DOHH2 (cell line): ENCODE results near the gene TCEAL9.

ENCODE experiments used
- EZH2phosphoT487 ChIP-seq: fragments of 200-600 bp; sonication (generic); IDR thresholded peaks from 2 replicates; pipeline ENCODE4 v1.6.1; 2017; ENCODE audit warnings: borderline replicate concordance, mild to moderate bottlenecking, antibody characterized with exemption, low read length, moderate library complexity, mixed read lengths
- TF ChIP-seq, protein P1 (sequence below): fragments of 200-600 bp; sonication (generic); IDR thresholded peaks from one replicate; pipeline ENCODE4 v1.5.1; 2014; ENCODE audit warnings: antibody characterized with exemption, mild to moderate bottlenecking, low read depth, low read length; ENCODE audit not compliant: poor library complexity, severe bottlenecking

- no peak for TF ChIP-seq EZH2phosphoT487
- TF ChIP-seq, protein P1, sequence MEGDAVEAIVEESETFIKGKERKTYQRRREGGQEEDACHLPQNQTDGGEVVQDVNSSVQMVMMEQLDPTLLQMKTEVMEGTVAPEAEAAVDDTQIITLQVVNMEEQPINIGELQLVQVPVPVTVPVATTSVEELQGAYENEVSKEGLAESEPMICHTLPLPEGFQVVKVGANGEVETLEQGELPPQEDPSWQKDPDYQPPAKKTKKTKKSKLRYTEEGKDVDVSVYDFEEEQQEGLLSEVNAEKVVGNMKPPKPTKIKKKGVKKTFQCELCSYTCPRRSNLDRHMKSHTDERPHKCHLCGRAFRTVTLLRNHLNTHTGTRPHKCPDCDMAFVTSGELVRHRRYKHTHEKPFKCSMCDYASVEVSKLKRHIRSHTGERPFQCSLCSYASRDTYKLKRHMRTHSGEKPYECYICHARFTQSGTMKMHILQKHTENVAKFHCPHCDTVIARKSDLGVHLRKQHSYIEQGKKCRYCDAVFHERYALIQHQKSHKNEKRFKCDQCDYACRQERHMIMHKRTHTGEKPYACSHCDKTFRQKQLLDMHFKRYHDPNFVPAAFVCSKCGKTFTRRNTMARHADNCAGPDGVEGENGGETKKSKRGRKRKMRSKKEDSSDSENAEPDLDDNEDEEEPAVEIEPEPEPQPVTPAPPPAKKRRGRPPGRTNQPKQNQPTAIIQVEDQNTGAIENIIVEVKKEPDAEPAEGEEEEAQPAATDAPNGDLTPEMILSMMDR, result no peak
These were observed 39.9 kb downstream of the TCEAL9 start for GRCh38 chrX:103396186-103396585.
